Neuron (in vitro differentiated cells): ENCODE results near the gene PSD4.
A peak's percentile ranks its signal among the peaks of the same experiment; 100 is the strongest.

Source experiments
- H2AFZ ChIP-seq: one replicate; pipeline ENCODE4 v1.6.1; 2013; ENCODE audit warnings: low read depth, mild to moderate bottlenecking, inconsistent platforms, low read length, moderate library complexity
- H3K27me3 ChIP-seq: one replicate; pipeline ENCODE4 v1.6.1; 2013; ENCODE audit warnings: low read length; ENCODE audit not compliant: insufficient read depth
- H3K36me3 ChIP-seq: one replicate; pipeline ENCODE4 v1.6.1; 2013; ENCODE audit warnings: low read length; ENCODE audit not compliant: insufficient read depth
- H3K4me1 ChIP-seq: one replicate; pipeline ENCODE4 v1.6.1; 2013; ENCODE audit warnings: low read length; ENCODE audit not compliant: insufficient read depth
- H3K4me3 ChIP-seq: 2 replicates; pipeline ENCODE4 v1.5.1; 2013; ENCODE audit warnings: mild to moderate bottlenecking, low read length, moderate library complexity
- H3K9me3 ChIP-seq: one replicate; pipeline ENCODE4 v1.6.1; 2013; ENCODE audit warnings: low read length

The PSD4 gene

DNA sequence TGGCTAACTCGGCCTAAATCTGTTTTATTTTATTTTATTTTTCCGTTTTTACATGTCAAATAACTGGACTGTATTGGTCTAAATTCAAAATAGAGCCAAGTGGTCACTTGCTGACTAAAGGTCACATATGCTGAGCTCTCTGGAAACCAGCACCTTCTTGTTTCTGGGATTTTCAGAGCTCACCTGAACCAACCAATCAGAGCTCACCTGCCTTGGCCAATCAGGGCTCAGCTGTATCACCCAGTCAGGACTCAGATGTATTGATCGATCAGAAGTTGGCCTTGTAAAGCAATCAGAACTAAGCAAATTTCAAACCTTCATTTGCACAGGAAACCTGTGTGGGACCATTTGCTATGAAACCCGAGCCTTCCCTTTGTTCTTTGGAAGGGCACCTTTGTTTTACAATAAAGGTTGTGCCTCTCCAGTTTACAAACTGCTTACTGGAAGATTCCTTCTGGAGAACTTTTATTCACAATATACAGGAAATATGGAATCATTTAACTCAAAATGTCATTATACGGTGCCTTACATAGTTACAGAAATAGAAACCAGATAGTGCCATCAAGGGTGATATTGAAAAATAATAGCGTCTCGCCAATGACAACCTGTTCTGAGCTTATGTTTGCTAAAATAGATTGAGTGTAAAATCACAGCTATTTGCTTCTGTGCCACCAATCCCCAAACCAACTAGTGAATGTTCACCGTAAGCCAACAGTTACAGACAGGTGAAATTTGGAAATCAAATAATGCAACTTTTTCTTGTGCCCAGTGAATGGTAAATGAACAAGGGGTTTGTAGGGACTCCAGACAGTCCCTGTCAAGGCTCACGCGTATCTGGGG lies 17.3 kb upstream of the PSD4 start:
- no peaks in the 10 kb centered on the region for H3K4me1 ChIP-seq
- H2AFZ ChIP-seq: no peak overlapping the region
- peak overlapping the region; percentile 18 for H3K4me3 ChIP-seq
- H3K36me3 ChIP-seq: no peaks in the 10 kb centered on the region
- H3K9me3 ChIP-seq: no peaks in the 10 kb centered on the region
- H3K27me3 ChIP-seq: peaks cover 40% of the 10 kb centered on the region

DNA sequence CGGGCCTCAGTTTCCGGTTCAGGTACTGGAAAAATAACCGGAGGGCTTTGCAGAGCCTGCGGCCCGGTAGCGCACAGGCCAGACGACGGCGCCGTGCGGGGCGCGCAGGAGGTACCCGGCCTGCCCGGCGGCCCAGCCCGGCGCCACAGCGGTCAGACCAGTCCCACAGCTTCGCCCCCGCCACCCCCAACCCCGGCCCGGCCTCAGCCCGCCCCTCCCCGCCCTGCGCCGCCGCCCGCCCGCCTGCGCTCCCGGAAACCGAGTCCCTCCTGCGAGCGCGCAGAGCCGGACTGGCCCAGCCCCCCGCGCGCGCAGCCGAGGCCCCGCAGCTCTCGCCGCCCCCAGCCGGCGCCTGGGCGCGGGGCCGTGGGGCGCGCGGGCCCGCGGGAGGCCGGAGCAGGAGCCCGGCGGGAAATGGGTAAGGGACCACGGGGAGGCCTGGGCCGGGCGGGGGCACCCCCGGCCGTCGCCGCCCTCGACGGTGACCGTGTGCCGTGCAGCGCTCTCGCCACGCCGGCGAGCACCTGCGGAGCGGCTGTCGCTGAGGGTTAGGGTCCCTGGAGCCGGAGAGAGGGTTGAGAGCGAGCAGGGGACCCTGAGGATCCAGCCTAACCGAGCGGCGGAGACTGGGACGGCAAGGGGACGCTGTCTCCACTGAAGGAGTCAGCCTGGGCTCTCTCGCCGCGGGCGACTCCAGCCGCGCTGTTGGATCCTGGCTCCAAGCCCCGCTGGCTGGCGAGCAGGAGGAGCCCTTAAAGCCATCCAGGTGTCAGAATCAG lies 16.5 kb upstream of the PSD4 start:
- Histone ChIP-seq H3K4me3 (peak overlapping the region; percentile 19), H3K36me3 (no peaks in the 10 kb centered on the region), H3K9me3 (no peaks in the 10 kb centered on the region), H3K27me3 (peaks cover 40% of the 10 kb centered on the region), H3K4me1 (no peaks in the 10 kb centered on the region), H2AFZ (no peak overlapping the region)

DNA sequence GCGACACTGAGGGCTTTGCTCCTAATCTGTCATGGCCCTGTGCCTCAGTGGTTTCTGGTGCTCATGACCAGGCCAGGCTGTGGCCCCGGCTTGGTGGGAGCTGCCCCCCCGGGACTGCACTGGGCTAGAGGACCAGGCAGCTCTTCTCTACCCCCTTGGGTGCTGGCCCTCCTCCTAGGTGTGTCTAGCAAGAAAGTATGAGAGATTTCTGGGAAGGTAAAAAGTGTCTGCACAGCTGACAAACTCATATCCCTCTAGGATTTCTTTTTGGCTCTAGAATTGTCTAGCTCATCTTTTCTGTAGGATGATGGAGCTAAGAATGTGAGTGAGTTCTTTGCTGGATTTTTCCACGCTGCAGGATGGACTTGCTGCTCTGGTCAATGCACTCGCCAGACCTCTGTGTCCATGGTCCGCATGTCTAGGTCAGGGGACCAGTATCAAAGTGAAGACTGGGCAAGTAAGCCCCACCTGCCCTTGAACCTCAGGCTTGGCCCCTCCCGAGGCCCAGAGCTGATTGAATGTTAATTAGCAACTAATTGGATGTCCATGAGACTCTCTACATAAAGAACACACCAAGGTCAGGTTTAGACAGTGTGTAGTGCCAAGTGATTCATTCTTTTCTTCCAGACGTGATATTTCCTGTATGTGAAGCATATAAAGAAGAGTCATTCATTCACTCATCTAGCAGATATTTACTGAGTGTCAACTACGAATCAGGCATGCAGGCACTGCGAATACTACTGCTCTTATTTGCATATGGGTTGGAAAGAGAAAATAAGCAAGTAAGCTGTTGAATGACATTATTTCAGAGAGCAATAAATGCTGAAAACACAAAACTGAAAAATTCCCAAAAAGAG lies 15.6 kb upstream of the PSD4 start:
- peaks cover 40% of the 10 kb centered on the region for H3K27me3 ChIP-seq
- H3K36me3 ChIP-seq: no peaks in the 10 kb centered on the region
- H3K9me3 ChIP-seq: no peaks in the 10 kb centered on the region
- H3K4me1 ChIP-seq: no peaks in the 10 kb centered on the region
- H3K4me3 ChIP-seq: no peak overlapping the region
- no peak overlapping the region for H2AFZ ChIP-seq

DNA sequence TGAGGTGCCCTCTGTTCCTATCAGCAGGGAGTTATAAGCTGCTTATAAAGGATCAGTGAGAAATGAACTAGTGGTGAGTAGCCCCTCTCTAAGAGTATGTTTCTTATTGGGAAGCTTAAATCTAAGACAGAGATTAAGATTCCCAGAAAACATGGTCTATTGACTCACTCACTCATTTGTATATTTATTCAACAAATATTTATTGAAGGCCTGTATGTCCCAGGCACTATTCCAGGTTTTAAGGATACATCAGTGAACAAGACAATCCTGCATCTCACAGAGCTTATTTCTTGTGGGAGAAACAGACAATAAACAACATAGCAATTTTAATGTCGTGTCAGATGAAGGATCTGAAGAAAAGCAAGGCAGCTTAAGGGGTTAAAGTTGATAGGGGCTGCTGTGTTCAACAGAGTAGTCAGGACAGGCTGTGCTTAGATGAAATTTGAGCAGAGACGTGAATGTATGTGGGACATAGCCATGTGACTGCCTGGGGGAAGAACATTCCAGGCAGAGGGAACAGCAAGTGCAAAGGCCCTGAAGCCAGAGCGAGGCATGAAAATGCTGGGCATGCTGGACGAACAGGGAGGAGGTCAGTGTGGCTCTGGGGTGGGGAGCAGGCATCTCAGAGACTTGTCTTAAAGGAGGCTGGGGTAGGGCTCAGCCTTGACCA lies 14.8 kb upstream of the PSD4 start:
- no peaks in the 10 kb centered on the region for H3K9me3 ChIP-seq
- no peaks in the 10 kb centered on the region for H3K36me3 ChIP-seq

DNA sequence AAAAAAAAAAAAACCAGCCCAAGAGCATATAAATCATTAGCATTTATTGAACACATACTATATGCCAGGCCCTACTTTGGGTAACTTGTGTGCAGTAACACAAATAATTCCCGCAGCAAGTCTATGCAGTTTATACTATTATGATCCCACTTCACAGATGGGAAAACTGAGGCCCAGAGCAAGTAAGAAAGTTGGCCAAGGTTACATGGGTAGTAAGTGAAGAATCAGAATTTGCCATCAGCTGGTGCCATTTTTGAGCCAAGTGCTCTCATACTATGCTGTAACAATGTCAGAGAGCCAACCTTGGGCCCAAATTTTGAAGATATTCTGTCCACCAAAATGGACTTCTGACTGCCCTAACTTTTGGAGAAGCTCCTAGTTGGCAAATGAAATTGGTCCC lies 13.5 kb upstream of the PSD4 start:
- H2AFZ ChIP-seq: no peak overlapping the region
- H3K4me1 ChIP-seq: peaks cover 11% of the 10 kb centered on the region
- H3K27me3 ChIP-seq: peaks cover 35% of the 10 kb centered on the region
- no peaks in the 10 kb centered on the region for H3K36me3 ChIP-seq
- H3K9me3 ChIP-seq: no peaks in the 10 kb centered on the region
- H3K4me3 ChIP-seq: no peak overlapping the region

More for the DNA sequence above, 14.8 kb upstream of the PSD4 start:
- Histone ChIP-seq H3K4me1 (no peaks in the 10 kb centered on the region), H2AFZ (no peak overlapping the region), H3K4me3 (no peak overlapping the region), H3K27me3 (peaks cover 40% of the 10 kb centered on the region)

DNA sequence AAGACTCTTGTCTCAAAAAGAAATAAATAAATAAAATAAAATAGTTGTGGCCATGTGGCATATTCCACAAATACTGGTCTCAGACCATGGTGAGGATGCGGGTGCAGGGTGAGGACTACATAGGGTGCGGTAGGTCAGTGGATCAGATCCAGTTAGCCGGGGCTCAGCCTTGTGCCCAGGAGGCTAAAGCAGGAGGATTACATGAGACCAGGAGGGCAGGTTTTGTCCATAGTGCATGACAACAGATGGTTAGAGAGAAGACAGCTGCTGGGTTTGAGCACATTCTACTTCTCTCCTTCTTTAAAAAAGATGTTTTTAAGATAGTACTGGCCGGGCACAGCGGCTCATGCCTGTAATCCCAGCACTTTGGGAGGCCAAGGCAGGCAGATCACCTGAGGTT lies 12.8 kb upstream of the PSD4 start:
- H3K36me3 ChIP-seq: no peaks in the 10 kb centered on the region
- peaks cover 30% of the 10 kb centered on the region for H3K27me3 ChIP-seq
- no peak overlapping the region for H2AFZ ChIP-seq
- H3K9me3 ChIP-seq: no peaks in the 10 kb centered on the region
- H3K4me1 ChIP-seq: peaks cover 14% of the 10 kb centered on the region
- H3K4me3 ChIP-seq: no peak overlapping the region

DNA sequence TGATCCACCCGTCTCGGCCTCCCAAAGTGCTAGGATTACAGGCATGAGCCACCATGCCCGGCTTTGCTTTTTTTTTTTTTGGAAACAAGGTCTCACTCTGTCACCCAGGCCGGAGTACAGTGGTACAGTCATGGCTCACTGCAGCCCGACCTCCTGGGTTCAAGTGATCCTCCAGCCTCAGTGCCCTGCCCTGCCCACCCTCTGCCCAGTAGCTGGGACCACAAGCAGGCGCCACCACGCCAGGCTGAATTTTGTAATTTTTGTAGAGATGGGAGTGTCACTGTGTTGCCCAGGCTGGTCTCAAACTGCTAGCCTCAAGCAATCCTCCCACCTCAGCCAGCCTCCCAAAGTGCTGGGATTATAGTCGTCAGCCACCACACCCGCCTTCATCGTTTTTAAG lies 11.6 kb upstream of the PSD4 start:
- Histone ChIP-seq H3K36me3 (no peaks in the 10 kb centered on the region), H3K4me1 (peaks cover 14% of the 10 kb centered on the region), H3K4me3 (no peak overlapping the region), H3K27me3 (peaks cover 22% of the 10 kb centered on the region), H2AFZ (no peak overlapping the region), H3K9me3 (no peaks in the 10 kb centered on the region)

DNA sequence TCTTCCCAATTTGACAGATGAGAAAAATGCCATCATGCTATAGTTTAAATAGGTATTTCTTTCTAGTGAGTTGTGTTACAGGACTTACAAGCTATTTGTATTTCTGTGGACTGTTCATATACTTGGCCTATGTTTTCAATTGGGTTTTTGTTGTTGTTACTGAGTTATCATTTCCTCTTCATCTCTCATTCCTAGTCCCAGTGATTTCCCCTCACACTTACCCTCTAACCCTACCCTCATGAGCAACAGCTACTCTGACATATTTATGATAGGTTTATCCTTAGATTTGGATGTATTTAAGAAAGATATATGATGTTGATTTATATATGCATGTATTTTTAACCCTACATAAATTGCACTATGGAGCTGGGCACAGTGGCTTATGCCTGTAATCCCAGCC lies 10.9 kb upstream of the PSD4 start:
- no peaks in the 10 kb centered on the region for H3K9me3 ChIP-seq

DNA sequence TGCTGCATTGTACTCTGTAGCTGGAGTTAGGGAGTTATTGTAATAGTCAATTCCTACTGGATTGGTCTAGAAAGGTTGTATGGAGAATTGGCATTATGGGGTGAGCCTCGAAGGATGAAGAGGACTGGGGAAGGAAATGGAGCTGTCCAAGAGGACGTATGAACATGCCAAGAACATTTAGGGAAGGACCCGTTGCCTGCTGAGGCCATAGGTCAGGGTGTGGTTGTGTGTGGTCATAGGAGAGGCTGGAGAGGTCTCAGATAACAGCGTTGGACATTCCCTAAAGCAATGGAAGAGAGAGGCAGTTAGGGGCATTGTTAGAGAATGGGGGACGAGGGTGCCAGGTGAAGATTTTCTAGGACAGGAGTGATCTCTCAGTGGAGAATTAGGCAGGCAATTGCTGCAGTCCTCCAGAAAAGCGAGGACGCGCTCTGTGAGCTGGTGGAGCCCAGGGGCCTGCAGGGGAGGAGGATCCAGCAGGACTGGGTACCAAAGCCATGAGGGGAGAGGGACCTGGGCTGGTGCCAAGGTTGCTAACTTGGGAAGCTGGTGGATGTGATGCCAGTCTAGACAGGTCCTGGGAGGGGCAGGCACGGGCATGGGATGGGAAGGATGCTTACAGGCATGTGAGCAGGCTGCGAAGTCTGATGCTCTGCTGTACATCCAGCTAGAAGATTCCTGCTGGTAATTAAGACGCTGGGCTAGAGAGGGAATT lies 9.4 kb upstream of the PSD4 start:
- Histone ChIP-seq H3K27me3 (peaks cover 3% of the 10 kb centered on the region), H3K4me1 (peaks cover 14% of the 10 kb centered on the region), H3K4me3 (no peak overlapping the region), H3K36me3 (no peaks in the 10 kb centered on the region), H3K9me3 (no peaks in the 10 kb centered on the region), H2AFZ (no peak overlapping the region)

More for the DNA sequence above, 10.9 kb upstream of the PSD4 start:
- Histone ChIP-seq H3K4me1 (peaks cover 14% of the 10 kb centered on the region), H2AFZ (no peak overlapping the region), H3K4me3 (no peak overlapping the region), H3K36me3 (no peaks in the 10 kb centered on the region), H3K27me3 (peaks cover 17% of the 10 kb centered on the region)

DNA sequence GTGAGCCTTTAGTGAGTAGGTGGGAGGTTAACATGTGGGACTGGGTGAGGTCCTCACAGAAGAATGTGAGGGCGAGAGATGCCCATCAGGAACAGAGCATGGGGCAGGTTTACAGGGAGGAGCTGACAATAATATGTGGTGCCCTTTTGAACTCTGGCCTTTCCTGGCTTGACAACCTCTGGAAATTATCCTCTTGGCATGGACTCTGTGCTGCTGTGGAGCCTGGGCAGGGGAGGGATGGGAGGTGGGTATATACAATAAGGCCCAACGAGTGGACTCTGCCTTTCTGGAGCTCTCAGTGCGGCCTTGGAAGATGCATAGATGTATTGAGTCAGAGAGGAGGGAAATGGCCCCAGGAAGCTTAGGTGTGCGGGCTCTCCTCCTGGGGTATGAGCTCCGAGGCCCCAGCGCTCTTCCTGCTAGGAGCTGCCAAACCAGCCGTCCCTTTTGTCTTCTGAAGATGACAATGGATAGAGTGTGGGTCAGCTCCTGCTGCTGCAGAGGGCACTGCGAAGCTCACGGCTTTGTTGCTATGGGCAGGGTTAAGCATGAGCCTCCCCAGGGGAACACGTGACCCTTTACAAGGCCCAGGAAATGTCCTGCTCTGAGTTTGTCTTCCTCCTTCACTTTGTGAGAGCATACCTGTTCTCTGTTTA lies 8.7 kb upstream of the PSD4 start:
- Histone ChIP-seq H3K4me1 (peaks cover 14% of the 10 kb centered on the region), H3K27me3 (no peaks in the 10 kb centered on the region), H3K9me3 (no peaks in the 10 kb centered on the region), H3K36me3 (no peaks in the 10 kb centered on the region), H2AFZ (no peak overlapping the region), H3K4me3 (no peak overlapping the region)

DNA sequence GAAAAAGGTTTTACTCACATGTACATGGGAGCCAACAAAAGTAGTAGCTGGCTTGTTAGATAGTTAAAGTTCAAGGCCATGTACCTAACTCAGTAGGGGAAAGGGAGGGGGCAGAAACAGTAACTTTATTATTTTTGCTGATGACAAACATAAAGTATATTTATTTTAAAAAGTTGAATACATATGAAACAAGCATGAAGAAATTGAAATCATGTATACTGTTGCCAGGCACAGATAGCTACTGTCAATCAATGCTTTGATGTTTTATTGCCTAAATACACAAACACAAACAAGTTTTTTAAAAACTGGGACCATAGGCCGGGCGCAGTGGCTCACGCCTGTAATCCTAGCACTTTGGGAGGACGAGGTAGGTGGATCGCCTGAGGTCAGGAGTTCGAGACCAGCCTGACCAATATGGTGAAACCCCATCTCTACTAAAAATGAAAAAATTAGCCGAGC lies 7.6 kb upstream of the PSD4 start:
- H3K27me3 ChIP-seq: no peaks in the 10 kb centered on the region
- H2AFZ ChIP-seq: no peak overlapping the region
- no peaks in the 10 kb centered on the region for H3K36me3 ChIP-seq
- H3K9me3 ChIP-seq: no peaks in the 10 kb centered on the region
- H3K4me3 ChIP-seq: no peak overlapping the region
- peaks cover 14% of the 10 kb centered on the region for H3K4me1 ChIP-seq
